ENCODE measurements around the gene HLA-DQA1.
"Not testable (repeated sequence)": the region's sequence is repeated elsewhere in the genome, so short reads cannot be mapped to it uniquely, and the experiment has no call there.

HLA-DQA1 gene

GRCh38 chr6:32659856-32660595 lies 22.8 kb downstream of the HLA-DQA1 start:
- DNase-seq = no peak

- DNase-seq = no peak
Observed at GRCh38 chr6:32662099-32662498, 24.9 kb downstream of the HLA-DQA1 start.

GRCh38 chr6:32662836-32663235 lies 25.6 kb downstream of the HLA-DQA1 start:
- no peak for DNase-seq

- DNase-seq = no peak
Observed at GRCh38 chr6:32664354-32664753, 27.1 kb downstream of the HLA-DQA1 start.

GRCh38 chr6:32664827-32665362 lies 27.7 kb downstream of the HLA-DQA1 start:
- peak in 1 of 2 donors; percentile 47 for DNase-seq

GRCh38 chr6:32665661-32666060 lies 28.5 kb downstream of the HLA-DQA1 start:
- DNase-seq = peak in 1 of 2 donors; percentile 40

GRCh38 chr6:32666420-32667300 lies 29.5 kb downstream of the HLA-DQA1 start, which contains the start of gene HLA-DQB1:
Gene HLA-DQB1 (minus strand): TSS chr6:32666657. CDS start chr6:32666607, 50 bp downstream.
- peak; percentile 80 to 89 for DNase-seq

GRCh38 chr6:32668226-32668747 lies 31.1 kb downstream of the HLA-DQA1 start:
- DNase-seq = peak; percentile 82 to 94

GRCh38 chr6:32669240-32669639 lies 32.0 kb downstream of the HLA-DQA1 start:
- no peak for DNase-seq

- DNase-seq = no peak
Observed at GRCh38 chr6:32669893-32670292, 32.7 kb downstream of the HLA-DQA1 start.

- not testable (repeated sequence) for DNase-seq
Observed at GRCh38 chr6:32671908-32672307, 34.7 kb downstream of the HLA-DQA1 start.

- DNase-seq = not testable (repeated sequence)
Observed at GRCh38 chr6:32674123-32674522, 36.9 kb downstream of the HLA-DQA1 start.

GRCh38 chr6:32679492-32679891 lies 42.3 kb downstream of the HLA-DQA1 start:
- no peak for DNase-seq

GRCh38 chr6:32680055-32680454 lies 42.8 kb downstream of the HLA-DQA1 start:
- DNase-seq = no peak

- no peak for DNase-seq
Observed at GRCh38 chr6:32684246-32684645, 47.0 kb downstream of the HLA-DQA1 start.

- DNase-seq = peak; percentile 74 to 91
Observed at GRCh38 chr6:32685603-32686002, 48.4 kb downstream of the HLA-DQA1 start.

- peak; percentile 29 to 37 for DNase-seq
Observed at GRCh38 chr6:32689531-32690501, 52.6 kb downstream of the HLA-DQA1 start.

GRCh38 chr6:32692019-32692418 lies 54.8 kb downstream of the HLA-DQA1 start:
- peak; percentile 76 to 84 for DNase-seq

All from CD4-positive, alpha-beta T cell treated with Interleukin-4 for 1 hour (primary cell).